WERI-Rb-1 (cell line): ENCODE measurements around the gene IL27RA.

ENCODE experiments used
- DNase-seq: peaks from one replicate; pipeline ENCODE4 v3.0.0-alpha.2; 2020
- H3K27ac ChIP-seq: fragments of 250-450 bp; sonication (Bioruptor Pico); 2 replicates; pipeline ENCODE4 v1.5.1; 2020; ENCODE audit warnings: mild to moderate bottlenecking, moderate library complexity
- H3K27me3 ChIP-seq: fragments of 250-450 bp; sonication (Bioruptor Pico); 2 replicates; pipeline ENCODE4 v1.5.1; 2021; ENCODE audit warnings: mild to moderate bottlenecking, low read depth, moderate library complexity; ENCODE audit not compliant: insufficient read depth, severe bottlenecking
- H3K36me3 ChIP-seq: fragments of 250-450 bp; sonication (Bioruptor Pico); 2 replicates; pipeline ENCODE4 v1.5.1; 2020; ENCODE audit warnings: mild to moderate bottlenecking, moderate library complexity
- H3K4me3 ChIP-seq: 2 replicates; pipeline ENCODE4 v1.5.1; 2011; ENCODE audit warnings: low read depth, mild to moderate bottlenecking, control low read depth, low read length
- H3K9me3 ChIP-seq: fragments of 250-450 bp; sonication (Bioruptor Pico); 2 replicates; pipeline ENCODE4 v1.5.1; 2021; ENCODE audit warnings: mild to moderate bottlenecking, moderate library complexity; ENCODE audit not compliant: severe bottlenecking
- TF ChIP-seq, protein P1 (sequence below): IDR thresholded peaks from 2 replicates; pipeline ENCODE4 v1.5.1; 2011; ENCODE audit warnings: low read depth, mild to moderate bottlenecking, control low read depth, inconsistent platforms, low read length

The IL27RA gene

DNA sequence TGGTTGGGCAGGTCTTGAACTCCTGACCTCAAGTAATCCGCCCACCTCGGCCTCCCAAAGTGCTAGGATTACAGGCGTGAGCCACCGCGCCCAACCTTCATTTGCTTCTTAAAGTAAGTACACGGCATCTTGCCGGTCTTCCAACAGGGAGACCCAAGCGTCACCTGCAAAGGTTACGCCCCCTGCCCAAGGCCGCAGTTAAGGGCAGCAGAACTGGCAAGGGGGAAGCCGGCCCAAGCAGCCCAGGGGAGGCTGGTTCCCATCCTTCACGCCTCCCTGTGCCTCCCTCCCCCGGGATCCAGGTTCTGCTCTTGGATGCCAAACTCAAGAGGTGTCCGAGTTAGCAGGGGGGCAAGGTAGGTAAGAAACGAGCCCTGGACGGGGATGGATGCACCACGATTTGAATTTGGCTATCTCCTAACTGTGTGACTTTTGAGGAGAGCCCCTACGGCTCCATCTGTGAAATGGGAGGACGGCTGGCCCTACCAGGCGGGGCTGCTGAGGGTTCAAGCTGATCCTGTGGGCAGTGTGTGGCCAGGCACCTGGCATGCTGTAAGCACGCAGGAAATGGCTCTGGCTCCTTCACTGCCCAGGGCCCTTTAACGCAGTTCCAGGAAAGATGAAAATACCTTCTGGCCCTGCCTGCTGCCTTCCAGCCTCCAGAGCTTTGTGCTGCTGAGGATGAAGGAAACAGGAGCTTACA lies 34.5 kb upstream of the IL27RA start:
- no peak overlapping the region for H3K4me3 ChIP-seq
- peaks cover 16% of the 10 kb centered on the region for H3K9me3 ChIP-seq
- TF ChIP-seq, protein P1, sequence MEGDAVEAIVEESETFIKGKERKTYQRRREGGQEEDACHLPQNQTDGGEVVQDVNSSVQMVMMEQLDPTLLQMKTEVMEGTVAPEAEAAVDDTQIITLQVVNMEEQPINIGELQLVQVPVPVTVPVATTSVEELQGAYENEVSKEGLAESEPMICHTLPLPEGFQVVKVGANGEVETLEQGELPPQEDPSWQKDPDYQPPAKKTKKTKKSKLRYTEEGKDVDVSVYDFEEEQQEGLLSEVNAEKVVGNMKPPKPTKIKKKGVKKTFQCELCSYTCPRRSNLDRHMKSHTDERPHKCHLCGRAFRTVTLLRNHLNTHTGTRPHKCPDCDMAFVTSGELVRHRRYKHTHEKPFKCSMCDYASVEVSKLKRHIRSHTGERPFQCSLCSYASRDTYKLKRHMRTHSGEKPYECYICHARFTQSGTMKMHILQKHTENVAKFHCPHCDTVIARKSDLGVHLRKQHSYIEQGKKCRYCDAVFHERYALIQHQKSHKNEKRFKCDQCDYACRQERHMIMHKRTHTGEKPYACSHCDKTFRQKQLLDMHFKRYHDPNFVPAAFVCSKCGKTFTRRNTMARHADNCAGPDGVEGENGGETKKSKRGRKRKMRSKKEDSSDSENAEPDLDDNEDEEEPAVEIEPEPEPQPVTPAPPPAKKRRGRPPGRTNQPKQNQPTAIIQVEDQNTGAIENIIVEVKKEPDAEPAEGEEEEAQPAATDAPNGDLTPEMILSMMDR = no peak
- DNase-seq = no peak
- no peak overlapping the region for H3K27ac ChIP-seq
- H3K36me3 ChIP-seq = peaks cover 42% of the 10 kb centered on the region
- no peaks in the 10 kb centered on the region for H3K27me3 ChIP-seq

DNA sequence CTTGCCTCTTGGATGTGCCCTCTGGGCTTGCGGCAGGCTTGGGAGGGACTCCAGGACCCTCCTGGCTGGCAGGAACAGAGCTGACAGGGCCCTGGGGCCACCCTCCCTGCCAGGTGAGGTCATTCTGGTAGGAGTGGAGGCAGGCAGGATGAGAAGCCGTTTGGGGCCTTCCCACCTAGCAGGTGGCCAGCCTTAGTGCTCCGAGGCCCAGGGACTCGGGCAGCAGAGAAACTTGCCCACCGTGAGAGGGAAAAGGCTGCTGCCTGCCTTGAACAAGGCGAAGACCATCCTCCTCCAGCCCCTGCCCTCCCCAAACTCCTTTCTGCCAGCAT lies 34.0 kb upstream of the IL27RA start:
- Histone ChIP-seq H3K27me3 (no peaks in the 10 kb centered on the region), H3K36me3 (peaks cover 37% of the 10 kb centered on the region), H3K4me3 (no peak overlapping the region), H3K9me3 (peaks cover 16% of the 10 kb centered on the region), H3K27ac (no peak overlapping the region)
- DNase-seq = no peak
- TF ChIP-seq, protein P1 = no peak

DNA sequence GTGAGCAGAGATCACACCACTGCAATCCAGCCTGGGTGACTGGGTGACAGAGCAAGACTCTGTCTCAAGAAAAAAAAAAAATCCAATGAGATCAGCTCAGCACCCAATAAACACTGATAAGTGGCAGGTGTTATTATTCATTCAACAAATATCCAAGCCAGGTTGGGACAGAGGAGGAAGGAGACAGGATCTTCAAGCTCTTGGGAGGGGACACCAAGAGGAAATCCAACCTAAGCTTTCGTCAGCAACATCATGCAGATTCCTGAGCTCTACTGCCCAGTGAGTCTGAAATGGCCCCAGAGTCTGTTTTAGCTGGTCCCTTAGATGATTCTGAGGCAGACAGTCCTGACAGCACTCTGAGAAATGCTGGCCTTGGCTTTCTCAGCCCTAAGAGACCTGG lies 33.1 kb upstream of the IL27RA start:
- Histone ChIP-seq H3K36me3 (peaks cover 33% of the 10 kb centered on the region; the same call in 1 of the 2 replicates), H3K9me3 (peaks cover 16% of the 10 kb centered on the region), H3K27ac (no peak overlapping the region), H3K4me3 (no peak overlapping the region), H3K27me3 (no peaks in the 10 kb centered on the region)
- DNase-seq = no peak
- TF ChIP-seq, protein P1 = no peak

DNA sequence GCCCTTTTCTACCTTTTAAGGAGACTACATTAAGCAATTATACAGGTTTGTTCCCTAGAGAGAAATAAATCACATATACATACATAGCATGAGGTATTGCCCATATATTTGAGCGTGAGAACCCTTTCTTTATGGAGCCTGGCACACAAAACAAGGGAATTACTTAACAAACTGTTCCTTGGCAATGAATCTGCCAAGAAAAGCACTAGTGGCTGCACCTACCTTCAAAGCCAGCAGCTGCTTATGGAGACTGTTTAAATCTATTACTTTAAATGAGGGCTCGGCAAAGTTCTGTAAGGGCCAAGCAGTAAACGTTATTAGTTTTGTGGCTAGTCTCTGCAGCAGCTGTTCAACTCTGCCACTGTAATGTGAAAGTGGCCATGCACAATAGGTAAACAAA lies 32.5 kb upstream of the IL27RA start:
- TF ChIP-seq, protein P1 = no peak
- Histone ChIP-seq H3K4me3 (no peak overlapping the region), H3K27ac (no peak overlapping the region)

DNA sequence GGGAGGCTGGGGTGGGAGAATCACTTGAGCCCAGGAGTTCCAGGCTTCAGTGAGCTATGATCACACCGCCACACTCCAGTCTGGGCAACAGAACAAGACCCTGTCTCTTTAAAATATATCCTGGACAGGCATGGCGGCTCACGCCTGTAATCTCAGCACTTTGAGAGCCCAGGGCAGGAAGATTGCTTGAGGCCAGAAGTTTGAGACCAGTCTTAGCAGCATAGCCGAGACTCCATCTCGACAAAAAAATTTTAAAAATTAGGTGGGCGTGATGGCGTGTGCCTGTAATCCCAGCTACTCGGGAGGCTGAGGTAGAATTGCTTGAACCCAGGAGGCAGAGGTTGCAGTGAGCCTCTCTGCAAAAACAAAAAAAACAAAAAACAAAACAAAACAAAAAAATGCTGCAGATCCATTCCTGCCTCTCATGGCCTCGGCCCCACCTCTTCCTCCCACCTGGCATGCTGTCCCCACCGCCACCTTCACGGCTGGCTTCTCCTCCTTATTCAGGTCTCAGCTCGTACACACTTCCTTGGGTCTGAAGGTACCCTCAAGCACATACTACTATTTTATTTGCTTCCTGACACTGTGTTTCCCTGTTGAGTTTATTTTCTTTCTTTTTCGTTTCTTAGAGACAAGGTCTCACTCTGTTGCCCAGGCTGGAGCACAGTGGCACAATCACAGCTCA lies 30.7 kb upstream of the IL27RA start:
- peaks cover 16% of the 10 kb centered on the region for H3K9me3 ChIP-seq

More for the DNA sequence above, 32.5 kb upstream of the IL27RA start:
- DNase-seq = no peak
- H3K9me3 ChIP-seq = peaks cover 16% of the 10 kb centered on the region
- H3K36me3 ChIP-seq = peaks cover 33% of the 10 kb centered on the region; the same call in 1 of the 2 replicates
- H3K27me3 ChIP-seq = no peaks in the 10 kb centered on the region

More for the DNA sequence above, 30.7 kb upstream of the IL27RA start:
- no peak for DNase-seq
- TF ChIP-seq, protein P1 = no peak
- H3K27ac ChIP-seq = no peak overlapping the region
- H3K36me3 ChIP-seq = peaks cover 38% of the 10 kb centered on the region
- H3K4me3 ChIP-seq = no peak overlapping the region
- H3K27me3 ChIP-seq = no peaks in the 10 kb centered on the region
